Measurements from ENCODE around the gene CD207.
A peak's percentile ranks its signal among the peaks of the same experiment; 100 is the strongest.

The CD207 gene

DNA sequence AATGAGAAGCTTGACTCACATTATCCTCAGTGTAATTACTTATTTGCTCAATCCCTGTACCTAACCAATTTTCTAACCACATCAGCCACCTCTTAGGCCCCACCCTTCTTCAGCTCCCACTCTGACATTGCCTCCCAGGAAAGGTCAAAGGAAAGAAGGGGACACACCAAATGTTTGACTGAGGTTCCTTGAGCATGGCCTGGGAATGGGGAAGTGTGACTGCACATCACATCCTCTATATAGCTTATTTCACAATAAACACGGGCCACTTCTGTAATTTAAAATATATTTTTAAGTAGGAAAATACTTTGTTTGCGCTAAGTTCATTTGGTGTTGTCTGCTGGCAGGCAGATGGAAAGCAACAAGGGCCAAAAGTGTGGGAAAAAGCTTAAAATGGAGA, 42.2 kb downstream of the CD207 start:
- H3K4me3 ChIP-seq (ENCODE audit: low read depth, low read length): no peak overlapping the region
- no peak for DNase-seq
- no peaks in the 10 kb centered on the region for H3K9me3 ChIP-seq
- no peaks in the 10 kb centered on the region for H3K36me3 ChIP-seq
- TF ChIP-seq, protein P1, sequence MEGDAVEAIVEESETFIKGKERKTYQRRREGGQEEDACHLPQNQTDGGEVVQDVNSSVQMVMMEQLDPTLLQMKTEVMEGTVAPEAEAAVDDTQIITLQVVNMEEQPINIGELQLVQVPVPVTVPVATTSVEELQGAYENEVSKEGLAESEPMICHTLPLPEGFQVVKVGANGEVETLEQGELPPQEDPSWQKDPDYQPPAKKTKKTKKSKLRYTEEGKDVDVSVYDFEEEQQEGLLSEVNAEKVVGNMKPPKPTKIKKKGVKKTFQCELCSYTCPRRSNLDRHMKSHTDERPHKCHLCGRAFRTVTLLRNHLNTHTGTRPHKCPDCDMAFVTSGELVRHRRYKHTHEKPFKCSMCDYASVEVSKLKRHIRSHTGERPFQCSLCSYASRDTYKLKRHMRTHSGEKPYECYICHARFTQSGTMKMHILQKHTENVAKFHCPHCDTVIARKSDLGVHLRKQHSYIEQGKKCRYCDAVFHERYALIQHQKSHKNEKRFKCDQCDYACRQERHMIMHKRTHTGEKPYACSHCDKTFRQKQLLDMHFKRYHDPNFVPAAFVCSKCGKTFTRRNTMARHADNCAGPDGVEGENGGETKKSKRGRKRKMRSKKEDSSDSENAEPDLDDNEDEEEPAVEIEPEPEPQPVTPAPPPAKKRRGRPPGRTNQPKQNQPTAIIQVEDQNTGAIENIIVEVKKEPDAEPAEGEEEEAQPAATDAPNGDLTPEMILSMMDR (IDR thresholded peaks at IDR 0.05; ENCODE audit: low read depth, low read length): no peak
- H3K27me3 ChIP-seq: peaks cover 16% of the 10 kb centered on the region
- no peaks in the 10 kb centered on the region for H3K4me1 ChIP-seq

DNA sequence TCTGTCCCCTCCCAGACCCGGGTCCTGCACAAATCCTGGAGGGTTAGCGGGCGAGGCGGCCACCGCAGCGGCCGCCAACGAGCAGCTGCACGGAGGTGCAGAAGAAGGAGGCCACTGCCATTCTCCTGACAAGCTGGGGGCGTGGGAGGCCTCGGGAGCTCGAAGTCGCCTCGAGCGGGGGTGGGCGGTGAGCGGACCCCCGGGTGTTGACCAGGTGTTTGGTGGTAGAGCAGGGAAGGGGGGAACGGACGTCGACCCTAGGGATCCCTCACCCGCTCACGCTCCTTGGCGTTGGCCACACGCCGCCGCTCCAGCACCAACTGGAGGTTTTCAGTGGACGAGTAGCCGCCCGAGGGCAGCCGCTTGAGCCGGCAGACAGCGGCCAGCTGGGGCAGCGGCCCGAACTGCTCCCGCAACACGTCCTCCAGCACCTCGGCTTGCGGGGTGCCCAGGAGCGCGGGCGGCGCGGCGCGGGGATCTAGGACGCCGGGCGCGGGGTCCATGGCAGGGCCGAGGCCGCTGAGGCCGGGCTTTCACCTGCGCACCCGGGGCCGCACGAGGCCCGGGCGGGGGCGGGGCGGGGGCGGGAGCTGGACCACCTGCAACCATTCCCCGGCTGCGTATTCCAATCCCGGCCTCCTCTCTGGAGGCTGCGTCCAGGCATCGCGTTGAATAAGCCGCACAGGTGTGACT, 45.3 kb downstream of the CD207 start, which contains the start of gene FIGLA:
FIGLA (minus strand) TSS at position 508 of the 693 bp plus-strand sequence; CDS start at position 503, 5 bp downstream.
- TF ChIP-seq, protein P1 (IDR thresholded peaks at IDR 0.05; ENCODE audit: low read depth, low read length): no peak
- Histone ChIP-seq H3K36me3 (no peaks in the 10 kb centered on the region), H3K27me3 (peaks cover 16% of the 10 kb centered on the region), H3K9me3 (no peaks in the 10 kb centered on the region), H3K4me3 (ENCODE audit: low read depth, low read length) (no peak within 1 kb of the TSS), H3K4me1 (no peaks in the 10 kb centered on the region)
- DNase-seq: no peak

DNA sequence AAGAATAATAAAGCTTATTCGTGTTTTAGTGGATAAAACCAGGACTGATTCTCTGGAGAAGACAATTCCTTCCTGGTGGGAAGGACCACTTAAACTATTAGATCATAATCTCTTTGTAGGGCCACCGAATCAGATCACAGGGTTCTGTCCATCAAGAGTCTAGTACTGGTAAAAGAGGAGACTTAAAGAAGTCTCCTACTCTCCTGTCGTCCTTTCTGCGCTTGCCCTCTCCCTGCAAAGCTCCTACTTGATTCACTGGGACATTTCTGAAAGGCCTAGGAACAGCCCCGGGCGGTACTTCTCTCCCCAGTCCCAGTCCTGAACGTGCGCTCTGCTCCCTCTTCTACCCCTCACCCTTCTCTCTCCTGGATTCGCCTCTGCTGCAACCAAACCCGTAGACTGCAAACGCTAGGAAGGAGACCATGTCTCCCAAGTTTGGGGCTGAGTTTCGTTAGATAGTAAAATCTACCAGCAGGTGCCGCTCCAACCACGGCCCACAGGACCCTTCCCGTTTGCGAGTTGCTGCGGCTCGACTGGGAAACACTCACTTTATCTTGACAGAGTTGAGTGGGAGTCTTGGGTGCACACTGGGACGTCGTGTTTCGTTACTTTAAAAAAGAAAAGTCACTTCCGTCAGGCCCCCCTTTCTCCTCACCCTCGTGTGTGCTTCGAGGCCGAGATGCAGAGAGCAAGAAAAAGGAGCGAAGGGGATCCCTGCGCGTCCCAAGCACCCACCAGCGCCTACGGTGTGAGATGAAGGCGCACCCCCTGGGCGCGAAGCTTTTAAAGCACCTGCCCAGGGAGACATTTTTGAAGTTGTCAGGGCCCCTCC, 46.1 kb downstream of the CD207 start:
- H3K9me3 ChIP-seq: no peaks in the 10 kb centered on the region
- peaks cover 16% of the 10 kb centered on the region for H3K27me3 ChIP-seq
- TF ChIP-seq, protein P1 (IDR thresholded peaks at IDR 0.05; ENCODE audit: low read depth, low read length): peak; percentile 63
- peak; percentile 54 for DNase-seq
- no peaks in the 10 kb centered on the region for H3K36me3 ChIP-seq
- H3K4me3 ChIP-seq (ENCODE audit: low read depth, low read length): no peak overlapping the region
- H3K4me1 ChIP-seq: no peaks in the 10 kb centered on the region

DNA sequence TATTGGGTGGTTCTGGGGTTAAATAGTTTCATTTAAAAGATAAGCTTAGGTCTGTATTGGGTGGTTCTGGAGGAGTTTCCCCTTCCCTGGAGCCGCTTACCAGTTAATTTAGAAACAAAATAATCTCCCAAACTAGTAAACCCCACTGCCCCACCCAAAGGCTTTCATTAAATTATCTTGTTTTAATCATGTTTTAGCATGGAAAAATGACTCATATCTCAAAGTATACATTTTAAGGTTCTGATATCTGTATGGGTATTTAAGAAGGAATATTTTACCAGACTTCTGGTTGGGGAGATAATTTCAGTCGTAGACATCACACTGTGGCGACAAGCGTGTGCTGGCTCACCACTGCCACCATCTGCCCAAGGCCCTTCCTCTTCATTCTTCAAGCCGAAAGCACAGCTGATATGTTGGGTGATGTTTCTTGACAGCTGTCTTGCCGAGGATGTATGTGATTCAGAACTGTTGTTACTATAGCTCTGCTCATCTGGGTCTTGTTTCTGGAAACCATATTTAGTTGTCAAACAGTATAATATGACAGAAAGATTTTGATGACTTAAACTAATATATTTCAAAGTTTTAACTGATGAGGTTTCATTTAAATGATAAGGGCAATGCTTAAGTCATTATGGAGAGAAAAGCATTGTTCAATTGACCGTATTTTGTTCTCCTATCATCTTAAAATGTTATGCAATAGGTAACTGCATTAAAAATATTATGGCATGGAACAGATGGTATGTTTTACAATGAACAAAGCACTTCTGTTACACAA, 50.3 kb downstream of the CD207 start:
- H3K4me3 ChIP-seq (ENCODE audit: low read depth, low read length): no peak overlapping the region
- peak; percentile 37 for DNase-seq
- H3K27me3 ChIP-seq: peaks cover 11% of the 10 kb centered on the region
- H3K4me1 ChIP-seq: no peaks in the 10 kb centered on the region
- TF ChIP-seq, protein P1 (IDR thresholded peaks at IDR 0.05; ENCODE audit: low read depth, low read length): peak; percentile 67
- H3K36me3 ChIP-seq: no peaks in the 10 kb centered on the region
- no peaks in the 10 kb centered on the region for H3K9me3 ChIP-seq

DNA sequence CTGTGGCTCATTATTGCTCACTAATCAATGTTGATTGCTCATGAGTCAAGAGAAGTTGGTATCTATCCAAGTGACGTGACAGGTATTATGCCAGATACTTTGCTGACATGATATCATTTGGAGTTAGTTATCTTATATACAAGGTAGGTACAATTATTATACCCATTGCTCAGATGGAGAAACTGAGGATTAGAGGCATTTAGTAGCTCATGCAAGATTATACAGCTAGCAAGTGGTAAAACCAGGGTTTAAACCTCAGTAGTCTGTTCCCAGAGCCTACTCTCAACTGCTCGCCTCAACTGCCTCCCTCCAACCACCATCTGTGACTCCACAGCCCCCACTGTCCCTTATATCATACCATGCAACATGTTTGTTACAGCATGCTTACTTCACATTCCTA, 51.3 kb downstream of the CD207 start:
- Histone ChIP-seq H3K9me3 (no peaks in the 10 kb centered on the region), H3K27me3 (peaks cover under 1% of the 10 kb centered on the region), H3K4me1 (no peaks in the 10 kb centered on the region), H3K4me3 (ENCODE audit: low read depth, low read length) (no peak overlapping the region), H3K36me3 (no peaks in the 10 kb centered on the region)
- TF ChIP-seq, protein P1 (IDR thresholded peaks at IDR 0.05; ENCODE audit: low read depth, low read length): no peak
- no peak for DNase-seq

Data from BE2C (cell line).